GM12872 (cell line): ENCODE measurements around the gene CTBP2.

Experiments used
- CTCF ChIP-seq: IDR thresholded peaks from 3 replicates; pipeline ENCODE4 v1.5.1; 2011; ENCODE audit warnings: low read depth, mild to moderate bottlenecking, low read length, moderate library complexity; ENCODE audit not compliant: insufficient read depth

Gene CTBP2

DNA sequence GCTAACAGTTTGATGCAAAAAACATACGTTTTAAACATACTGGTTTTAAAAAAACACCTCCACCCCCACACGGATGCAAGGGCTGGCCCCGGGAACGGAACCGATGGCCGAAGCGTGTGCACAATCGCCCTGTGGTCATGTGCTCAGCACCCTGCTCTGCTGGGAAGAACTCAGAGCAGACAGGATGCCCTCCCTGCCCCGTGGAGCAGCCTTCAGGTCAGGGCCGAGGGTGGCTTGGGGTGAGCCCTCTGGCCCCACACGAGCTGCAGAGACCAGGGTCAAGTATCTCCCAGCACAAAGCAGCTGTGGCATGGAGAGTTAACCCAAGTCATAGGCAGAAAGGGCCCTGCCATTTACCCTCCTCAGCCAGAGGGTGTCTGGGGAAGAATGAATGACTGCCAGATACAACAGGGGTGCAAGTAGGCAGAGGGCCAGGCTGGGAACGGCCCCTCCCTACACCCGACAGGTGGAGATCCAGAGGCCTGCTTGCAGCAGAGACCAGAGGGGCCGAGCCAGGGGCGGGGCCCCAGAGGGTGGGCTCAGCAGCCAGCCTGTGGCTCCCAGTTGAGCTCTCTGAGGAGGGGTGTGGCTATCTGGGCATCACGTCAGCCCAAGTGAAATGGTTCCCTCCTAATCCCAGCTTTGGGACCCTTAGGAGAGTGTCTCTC, 161.6 kb downstream of the CTBP2 start:
- no peak for TF ChIP-seq CTCF

GRCh38 chr10:124997771-124998623, 162.4 kb downstream of the CTBP2 start:
- no peak for TF ChIP-seq CTCF

DNA sequence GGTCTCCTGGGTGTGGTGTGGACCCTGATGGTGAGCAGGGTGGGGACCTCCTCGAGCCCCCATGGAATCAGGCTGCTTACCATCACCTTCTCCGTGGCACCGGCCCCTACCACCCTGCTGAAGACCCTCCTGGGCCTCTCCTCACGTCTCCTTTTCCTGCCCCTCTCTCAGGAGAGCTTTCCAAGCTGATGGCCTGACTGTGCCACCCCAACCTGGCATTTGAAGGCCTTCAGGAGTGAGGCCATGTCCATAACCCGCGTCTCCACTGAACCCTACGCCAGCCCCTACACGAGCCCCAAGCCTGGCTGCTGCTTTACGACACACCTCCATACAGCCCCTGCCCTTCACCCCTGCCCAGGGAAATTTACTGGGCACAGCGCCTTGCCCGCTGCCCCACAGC, 163.1 kb downstream of the CTBP2 start:
- TF ChIP-seq CTCF: no peak

GRCh38 chr10:124996854-124997215, 163.5 kb downstream of the CTBP2 start:
- TF ChIP-seq CTCF: no peak

- no peak for TF ChIP-seq CTCF
These were observed 164.1 kb downstream of the CTBP2 start for GRCh38 chr10:124996127-124996853.

DNA sequence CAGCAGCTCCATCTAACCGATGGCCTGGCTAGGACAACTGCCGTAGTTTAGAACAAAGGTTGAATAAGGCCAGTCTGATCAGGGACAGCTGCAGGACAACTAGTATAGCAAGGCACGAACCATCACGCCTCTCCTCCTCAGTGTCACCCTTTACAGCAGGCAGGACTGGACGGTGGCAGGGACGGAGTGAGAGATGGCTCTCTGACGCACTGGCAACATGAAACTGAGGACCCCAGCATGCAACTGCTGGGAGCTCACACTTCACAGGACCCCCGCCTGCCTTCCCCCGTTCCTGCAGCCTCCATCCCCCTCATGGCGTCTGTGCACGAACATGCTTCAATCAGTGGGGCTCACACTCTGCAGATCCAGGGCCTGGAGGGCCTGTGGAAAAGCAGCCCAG, 164.8 kb downstream of the CTBP2 start:
- no peak for TF ChIP-seq CTCF
